Transverse colon (tissue), 4 donors: ENCODE results near the gene KLF15. TPM values are rescaled to one million over a fixed set of nuclear protein-coding genes. Genes with fewer than 3 reads are reported as not detected.

Experiments used
- DNase-seq: peaks from one replicate; pipeline ENCODE4 v3.0.0-alpha.2; 2019
- H3K27ac ChIP-seq, 4 donors: fragments of 200-600 bp; sonication (generic); 2 replicates each; pipeline ENCODE4 v1.5.1; 2016 to 2018; ENCODE audit warnings: inconsistent platforms in 4 of 4
- H3K27me3 ChIP-seq: fragments of 200-600 bp; sonication (generic); 2 replicates; pipeline ENCODE4 v1.5.1; 2017; ENCODE audit warnings: inconsistent platforms
- H3K36me3 ChIP-seq, 4 donors: fragments of 200-600 bp; sonication (generic); 2 replicates each; pipeline ENCODE4 v1.5.1; 2017 to 2019; ENCODE audit warnings: inconsistent platforms in 4 of 4
- H3K4me1 ChIP-seq, 4 donors: fragments of 200-600 bp; sonication (generic); 2 replicates each; pipeline ENCODE4 v1.5.1; 2017 to 2020; ENCODE audit warnings: inconsistent platforms in 4 of 4
- H3K4me3 ChIP-seq, 4 donors: fragments of 200-600 bp; sonication (generic); 1 replicate in 1 of 4; 2 replicates in 3 of 4; pipeline versions ENCODE4 v1.5.1 to v1.6.1; 2017 to 2019; ENCODE audit warnings: inconsistent platforms in 4 of 4
- H3K9me3 ChIP-seq, 2 donors: fragments of 200-600 bp; sonication (generic); 2 replicates each; pipeline ENCODE4 v1.5.1; 2017 to 2019; ENCODE audit warnings: inconsistent platforms in 2 of 2
- EP300 ChIP-seq: sonication (generic); formaldehyde crosslinking; IDR thresholded peaks from one replicate; pipeline ENCODE4 v1.6.1; 2017; ENCODE audit warnings: antibody characterized with exemption, low read depth
- POLR2A ChIP-seq: fragments of 450-650 bp; IDR thresholded peaks from one replicate; pipeline ENCODE4 v1.6.1; 2016; ENCODE audit warnings: antibody characterized with exemption, mild to moderate bottlenecking, moderate library complexity
- POLR2AphosphoS5 ChIP-seq, 3 donors: sonication (generic); formaldehyde crosslinking; IDR thresholded peaks; one replicate each; pipeline ENCODE4 v1.6.1; 2016; ENCODE audit warnings: antibody characterized with exemption in 3 of 3
- WGBS, 2 donors: methylation state at CpG; one replicate each; pipeline ENCODE4 v1.1.5; 2018; ENCODE audit warnings: low coverage in 1 of 2; 5-methylcytosine and 5-hydroxymethylcytosine counted together
- in situ Hi-C, 4 donors: fragments of 200-750 bp; cut with MboI; loops; one replicate each; pipeline versions ENCODE4 v1.15.0 to v1.15.1; 2017; ENCODE audit warnings: low sequenced_read_pairs in 3 of 4, low pct_ligation_motif_present in 1 of 4, low pct_unique_long_range_greater_than_20kb in 1 of 4
- intact Hi-C: fragments of 100-400 bp; cut with DNase I; formaldehyde crosslinking; loops from one replicate; pipeline ENCODE4 v1.15.1; 2023; ENCODE audit warnings: low total_unique reads
- total RNA-seq, 4 donors: library from RNA; depleted of rRNA; stranded (reverse); fragments of >200 nt; gene quantifications; one replicate each; pipeline ENCODE4 v1.1.0, GENCODE V29; 2016
- TF ChIP-seq, protein P1 (sequence below), 5 experiments: fragments of 200-600 bp in 3 of 5; fragments of 450-650 bp in 2 of 5; sonication (generic) in 3 of 5; IDR thresholded peaks; 1 replicate in 2 of 5; 2 replicates in 3 of 5; pipeline ENCODE4 v1.5.1; 2016 to 2017; ENCODE audit warnings: antibody characterized with exemption in 5 of 5, inconsistent platforms in 3 of 5, mild to moderate bottlenecking in 2 of 5, moderate library complexity in 1 of 5

Gene KLF15
- total RNA-seq, 4 donors from 2014 or later = 4.0 to 19.5 (median 8.4) TPM

DNA sequence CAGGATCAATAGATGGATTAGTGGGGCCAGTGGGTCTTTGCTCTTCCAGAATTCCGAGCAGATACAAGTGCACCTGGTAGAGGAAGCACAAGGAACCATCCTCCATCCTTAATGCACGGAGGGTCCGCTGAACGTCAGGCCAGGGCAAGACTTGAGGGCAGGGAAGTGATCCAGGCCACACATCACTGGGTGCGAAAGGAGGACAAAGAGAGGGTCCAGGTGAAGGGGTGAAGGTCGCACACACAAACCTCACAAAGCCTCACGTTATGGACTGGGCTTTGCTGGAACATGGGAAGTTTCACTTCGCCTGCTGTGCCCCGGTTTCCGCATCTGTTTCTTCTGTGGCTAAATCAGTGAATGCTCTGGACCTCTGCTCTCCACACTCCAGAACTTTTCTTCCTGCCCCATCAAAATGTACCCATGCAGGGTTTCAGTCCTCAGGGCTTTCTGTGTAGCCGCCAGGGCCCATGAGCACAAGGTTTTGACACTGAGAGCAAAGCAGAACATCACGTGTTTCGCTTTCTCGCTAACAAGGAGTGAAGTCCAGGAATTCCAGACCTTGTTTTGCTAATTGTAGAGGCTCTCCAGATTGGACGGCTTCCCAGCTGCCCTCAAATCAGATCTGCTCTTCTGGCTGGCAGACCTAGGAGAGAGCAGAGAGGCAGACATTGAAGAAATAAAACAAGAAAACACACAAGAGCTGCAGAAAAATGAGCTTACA is 56.3 kb downstream of the KLF15 start:
- Histone ChIP-seq H3K9me3 (peaks cover 11% of the 10 kb centered on the region in 2 donors), H3K4me3 (no peak overlapping the region), H3K27me3 (no peaks in the 10 kb centered on the region), H3K27ac (no peak overlapping the region), H3K4me1 (peaks cover 0 to 2% (median 0%) of the 10 kb centered on the region in 4 donors), H3K36me3 (no peaks in the 10 kb centered on the region)
- intact Hi-C loops (no loop called here), in situ Hi-C loops (no loop called here)
- 64 to 73% methylated on average over 9 to 15 of the region's 15 CpGs for WGBS, 2 donors
- TF ChIP-seq EP300 (no peak), POLR2A (no peak), POLR2AphosphoS5 (IDR thresholded peaks at IDR 0.05) (peak in 1 of 3 donors; percentile 6)
- no peak for DNase-seq

DNA sequence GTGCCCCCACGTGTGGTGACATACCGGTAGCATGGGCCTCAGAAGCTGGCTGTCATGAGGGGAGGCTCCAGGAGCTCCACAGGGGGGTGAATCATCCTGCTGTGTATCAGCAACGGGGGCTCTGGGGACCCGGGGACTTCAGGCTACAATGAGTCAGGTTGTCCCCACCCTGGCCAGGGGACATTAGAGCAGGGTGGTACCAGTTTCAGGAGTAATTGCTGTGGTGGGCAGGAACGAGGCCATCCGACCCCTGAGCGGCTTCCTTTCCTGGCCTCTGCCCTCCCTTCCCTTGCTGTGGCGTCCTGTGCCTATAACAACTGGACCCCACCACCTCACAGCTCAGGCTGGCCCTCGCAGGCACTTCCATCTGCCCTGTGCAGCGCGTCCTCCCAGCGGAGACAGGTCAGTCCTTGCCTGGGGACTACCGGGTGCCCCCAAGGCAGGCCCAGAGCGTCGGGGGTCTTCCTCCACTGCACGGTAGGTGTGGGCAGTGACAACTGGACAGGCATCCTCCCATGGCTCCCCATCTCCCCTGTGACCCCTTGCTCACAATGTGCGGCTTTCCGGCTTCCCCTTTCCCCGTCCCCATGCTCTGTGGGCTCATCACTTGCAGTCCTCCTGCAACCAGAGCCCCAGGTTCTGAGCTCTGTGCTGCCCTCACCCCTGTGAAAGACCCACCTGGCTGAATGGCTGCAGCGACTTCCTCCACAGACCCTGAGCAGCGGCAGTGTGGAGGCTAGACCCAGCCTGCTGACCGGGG is 57.0 kb downstream of the KLF15 start:
- 81% methylated on average over 18 of the region's 22 CpGs; no CpG with 5 or more reads in 1 of the 2 donors for WGBS, 2 donors
- no peak for DNase-seq
- Histone ChIP-seq H3K27ac (no peak overlapping the region), H3K9me3 (peaks cover 11% of the 10 kb centered on the region in 2 donors), H3K27me3 (no peaks in the 10 kb centered on the region), H3K4me1 (peaks cover 0 to 2% (median 0%) of the 10 kb centered on the region in 4 donors), H3K4me3 (no peak overlapping the region), H3K36me3 (no peaks in the 10 kb centered on the region)
- in situ Hi-C loops = no loop called here
- TF ChIP-seq, protein P1, sequence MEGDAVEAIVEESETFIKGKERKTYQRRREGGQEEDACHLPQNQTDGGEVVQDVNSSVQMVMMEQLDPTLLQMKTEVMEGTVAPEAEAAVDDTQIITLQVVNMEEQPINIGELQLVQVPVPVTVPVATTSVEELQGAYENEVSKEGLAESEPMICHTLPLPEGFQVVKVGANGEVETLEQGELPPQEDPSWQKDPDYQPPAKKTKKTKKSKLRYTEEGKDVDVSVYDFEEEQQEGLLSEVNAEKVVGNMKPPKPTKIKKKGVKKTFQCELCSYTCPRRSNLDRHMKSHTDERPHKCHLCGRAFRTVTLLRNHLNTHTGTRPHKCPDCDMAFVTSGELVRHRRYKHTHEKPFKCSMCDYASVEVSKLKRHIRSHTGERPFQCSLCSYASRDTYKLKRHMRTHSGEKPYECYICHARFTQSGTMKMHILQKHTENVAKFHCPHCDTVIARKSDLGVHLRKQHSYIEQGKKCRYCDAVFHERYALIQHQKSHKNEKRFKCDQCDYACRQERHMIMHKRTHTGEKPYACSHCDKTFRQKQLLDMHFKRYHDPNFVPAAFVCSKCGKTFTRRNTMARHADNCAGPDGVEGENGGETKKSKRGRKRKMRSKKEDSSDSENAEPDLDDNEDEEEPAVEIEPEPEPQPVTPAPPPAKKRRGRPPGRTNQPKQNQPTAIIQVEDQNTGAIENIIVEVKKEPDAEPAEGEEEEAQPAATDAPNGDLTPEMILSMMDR (IDR thresholded peaks at IDR 0.05) = no peak
- TF ChIP-seq POLR2AphosphoS5 (IDR thresholded peaks at IDR 0.05) (no peak), POLR2A (no peak), EP300 (no peak)
- intact Hi-C loops = no loop called here

DNA sequence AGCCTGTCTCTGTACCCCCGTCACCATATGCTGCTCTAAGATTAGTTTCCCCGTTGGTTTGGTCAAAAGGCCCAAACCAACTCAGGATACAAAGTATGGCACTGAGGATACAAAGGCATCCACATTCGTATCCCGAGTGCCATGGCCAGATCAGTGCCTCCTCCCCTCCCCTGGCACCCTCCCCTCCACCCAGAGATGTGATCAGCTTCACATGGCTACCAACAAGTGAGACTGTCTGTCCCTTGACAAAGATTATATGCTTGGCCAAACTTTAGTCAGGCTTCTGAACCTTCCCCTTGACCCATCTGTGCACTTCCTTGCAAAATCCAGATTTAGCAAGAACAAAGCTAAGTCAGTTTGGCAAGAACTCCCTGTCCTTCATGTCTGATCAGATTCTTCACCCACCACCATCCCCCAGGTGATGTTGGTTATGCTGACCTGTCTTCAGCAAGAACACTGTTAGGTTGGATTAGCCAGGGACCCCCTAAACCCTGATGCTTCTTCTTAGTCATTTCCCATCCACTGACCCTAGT is 61.7 kb downstream of the KLF15 start:
- no peak overlapping the region for H3K4me3 ChIP-seq
- TF ChIP-seq EP300 (no peak), POLR2AphosphoS5 (IDR thresholded peaks at IDR 0.05) (no peak), POLR2A (no peak)
- TF ChIP-seq, protein P1 (IDR thresholded peaks at IDR 0.05) = no peak
- H3K27ac ChIP-seq = no peak overlapping the region
- no peaks in the 10 kb centered on the region for H3K27me3 ChIP-seq
- 83% methylated on average over 4 of the region's 4 CpGs; no CpG with 5 or more reads in 1 of the 2 donors for WGBS, 2 donors
- H3K9me3 ChIP-seq = no peaks in the 10 kb centered on the region
- DNase-seq = no peak
- H3K36me3 ChIP-seq = no peaks in the 10 kb centered on the region
- in situ Hi-C loops (no loop called here), intact Hi-C loops (no loop called here)
- H3K4me1 ChIP-seq = no peaks in the 10 kb centered on the region

DNA sequence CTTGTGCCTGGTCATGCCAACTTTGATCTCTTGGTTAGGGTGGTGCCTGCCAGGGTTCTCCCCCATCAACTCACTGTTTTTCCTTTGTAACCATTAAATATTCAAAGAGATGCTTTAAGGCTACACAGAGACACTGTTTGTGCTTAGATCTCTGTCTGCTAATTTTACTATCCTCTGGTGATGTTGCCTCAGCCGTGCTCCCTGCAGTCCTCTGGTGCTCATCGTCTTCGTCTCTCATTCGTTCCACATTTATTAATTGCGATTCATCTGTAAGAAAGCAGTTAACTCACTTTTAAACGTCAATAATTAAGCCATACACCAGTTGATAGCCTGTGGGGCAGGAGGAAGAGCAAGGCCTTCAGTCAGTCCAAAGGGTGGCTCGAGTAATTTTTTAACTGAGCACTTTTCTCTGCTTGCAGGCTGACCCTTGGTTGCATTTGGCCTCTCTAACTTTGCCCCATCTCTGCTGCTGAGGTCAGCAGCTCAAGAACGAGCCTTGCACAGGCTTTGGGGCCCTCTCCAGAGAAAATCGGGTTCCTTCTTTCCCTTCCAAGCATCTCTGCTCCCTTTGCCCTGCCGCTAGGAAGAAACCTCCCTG is 62.9 kb downstream of the KLF15 start:
- no peak for DNase-seq
- Histone ChIP-seq H3K4me1 (no peaks in the 10 kb centered on the region), H3K4me3 (no peak overlapping the region), H3K36me3 (no peaks in the 10 kb centered on the region), H3K27ac (no peak overlapping the region), H3K9me3 (no peaks in the 10 kb centered on the region), H3K27me3 (peaks cover 10% of the 10 kb centered on the region)
- in situ Hi-C loops (no loop called here), intact Hi-C loops (no loop called here)
- TF ChIP-seq POLR2AphosphoS5 (IDR thresholded peaks at IDR 0.05) = no peak
- no peak for TF ChIP-seq EP300
- TF ChIP-seq POLR2A = no peak
- TF ChIP-seq, protein P1 (IDR thresholded peaks at IDR 0.05) = no peak
- WGBS, 2 donors = 81 to 82% methylated on average over 10 of the region's 10 CpGs
